ENCODE data around the gene ARL8B. TPM values are rescaled to one million over a fixed set of nuclear protein-coding genes. Genes with fewer than 3 reads are reported as not detected.

Gene ARL8B
- total and polyA plus RNA-seq, 2 of the 8 experiments (the other 6 are each of a cell fraction or from before 2014, with no cell fraction given) = 14.5 to 27.8 TPM

- TF ChIP-seq RAD21 (IDR thresholded peaks at IDR 0.05 in 1 of 2, conservative IDR thresholded peaks at IDR 0.05 in 1 of 2; ENCODE audit: low read depth in 2 of 2, low read length in 2 of 2) (peak; percentile 43 to 50; a peak in 3 of 4 replicates), GABPA (IDR thresholded peaks at IDR 0.05; ENCODE audit: borderline replicate concordance, insufficient read depth, low read length) (no peak), CTCF (IDR thresholded peaks at IDR 0.05; ENCODE audit: control extremely low read depth in 1 of 3, insufficient read depth in 1 of 3, low read depth in 1 of 3, low read length in 3 of 3) (peak; percentile 93 to 98 (median 98)), ATF3 (IDR thresholded peaks at IDR 0.05; ENCODE audit: insufficient read depth, low read depth, low read length) (no peak), GTF2F1 (IDR thresholded peaks at IDR 0.05; ENCODE audit: borderline replicate concordance, low read depth, low read length) (no peak), SP4 (IDR thresholded peaks at IDR 0.05; ENCODE audit: low read length) (no peak), POLR2AphosphoS5 (IDR thresholded peaks at IDR 0.05; ENCODE audit: low read depth, low read length) (peak; percentile 77), JUN (IDR thresholded peaks at IDR 0.05; ENCODE audit: low read depth, low read length) (no peak)
Observed at GRCh38 chr3:5122030-5122740, at the start of gene ARL8B (continued).

Data from H1 (cell line).